B cell (primary cell): Measurements from ENCODE around the gene KLK14. TPM values are rescaled to one million over a fixed set of nuclear protein-coding genes. Genes with fewer than 3 reads are reported as not detected.

Experiments used
- ATAC-seq: fragments of 200-7000 bp; cut with Tn5 transposase; one replicate; pipeline ENCODE4 v1.10.0; 2021; ENCODE audit warnings: low read depth, mild to moderate bottlenecking, moderate number of reproducible peaks, moderate library complexity
- CTCF ChIA-PET: fragments of 350-600 bp; sonication (Branson Sonifier 250); formaldehyde crosslinking; loops from one replicate; lab custom pipeline; 2021; ENCODE audit warnings: antibody characterized with exemption, inconsistent platforms; lab: Charles Lee
- POLR2A ChIA-PET: fragments of 350-600 bp; sonication (Branson Sonifier 250); formaldehyde crosslinking; loops from one replicate; lab custom pipeline; 2021; ENCODE audit warnings: antibody characterized with exemption; lab: Charles Lee
- DNase-seq: peaks from one replicate; pipeline ENCODE4 v3.0.0; 2013
- H2AFZ ChIP-seq: 2 replicates; pipeline ENCODE4 v1.6.1; 2012; ENCODE audit warnings: mild to moderate bottlenecking, low read depth, low read length; ENCODE audit not compliant: insufficient read depth, poor library complexity, severe bottlenecking
- H3K27ac ChIP-seq, 2 donors: 1 replicate in 1 of 2; 2 replicates in 1 of 2; pipeline ENCODE4 v1.5.1; 2012 to 2013; ENCODE audit warnings: low read length in 2 of 2, mild to moderate bottlenecking in 2 of 2, moderate library complexity in 1 of 2
- H3K27me3 ChIP-seq, 4 experiments: fragments of 200-600 bp in 1 of 4; sonication (generic) in 1 of 4; replicated peaks in 1 of 4; 1 replicate in 2 of 4; 2 replicates in 2 of 4; pipeline versions ENCODE4 v1.6.1 to v1.7.0; 2013 to 2016; ENCODE audit warnings: low read length in 3 of 4, mild to moderate bottlenecking in 2 of 4, mixed read lengths in 1 of 4, moderate library complexity in 1 of 4; ENCODE audit not compliant: insufficient read depth in 4 of 4, control insufficient read depth in 3 of 4; ENCODE audit errors: control extremely low read depth in 1 of 4
- H3K36me3 ChIP-seq, 2 experiments: replicated peaks in 1 of 2; 1 replicate in 1 of 2; 2 replicates in 1 of 2; pipeline versions ENCODE4 v1.6.1 to v1.7.1; 2013; ENCODE audit warnings: low read length in 1 of 2; ENCODE audit not compliant: insufficient read depth in 2 of 2, control insufficient read depth in 1 of 2; ENCODE audit errors: control extremely low read depth in 1 of 2, extremely low read depth in 1 of 2
- H3K4me1 ChIP-seq, 2 donors: fragments of 200-600 bp in 1 of 2; sonication (generic) in 1 of 2; 1 replicate in 1 of 2; 2 replicates in 1 of 2; pipeline versions ENCODE4 v1.5.1 to v1.6.1; 2013 to 2017; ENCODE audit warnings: low read length in 2 of 2; ENCODE audit not compliant: control insufficient read depth in 2 of 2, insufficient read depth in 2 of 2
- H3K4me2 ChIP-seq: replicated peaks from 2 replicates; pipeline ENCODE3; 2012; ENCODE audit warnings: mild to moderate bottlenecking, low read depth, low read length; ENCODE audit not compliant: poor library complexity, severe bottlenecking
- H3K4me3 ChIP-seq, 5 experiments: fragments of 200-600 bp in 1 of 5; sonication (generic) in 1 of 5; 1 replicate in 3 of 5; 2 replicates in 2 of 5; pipeline versions ENCODE4 v1.5.1 to v1.7.0; 2011 to 2016; ENCODE audit warnings: low read length in 4 of 5, mild to moderate bottlenecking in 4 of 5, low read depth in 2 of 5, control low read depth in 1 of 5, moderate library complexity in 1 of 5; ENCODE audit not compliant: insufficient read depth in 1 of 5; ENCODE audit errors: control extremely low read depth in 1 of 5, extremely low read depth in 1 of 5
- H3K79me2 ChIP-seq: fragments of 200-600 bp; sonication (generic); one replicate; pipeline ENCODE4 v1.6.0; 2016; ENCODE audit warnings: low read length; ENCODE audit not compliant: control insufficient read depth, insufficient read depth
- H3K9ac ChIP-seq: fragments of 200-600 bp; sonication (generic); 2 replicates; pipeline ENCODE4 v1.6.1; 2017; ENCODE audit warnings: mild to moderate bottlenecking, low read length, moderate library complexity
- H3K9me3 ChIP-seq, 3 donors: one replicate each; pipeline versions ENCODE4 v1.6.1 to v1.7.1; 2013; ENCODE audit warnings: low read length in 2 of 3; ENCODE audit not compliant: control insufficient read depth in 2 of 3, insufficient read depth in 1 of 3; ENCODE audit errors: control extremely low read depth in 1 of 3
- H4K20me1 ChIP-seq: 2 replicates; pipeline ENCODE4 v1.6.0; 2012; ENCODE audit warnings: mild to moderate bottlenecking, low read length; ENCODE audit not compliant: insufficient read depth, control insufficient read depth, poor library complexity, severe bottlenecking
- H3K27ac Mint-ChIP-seq: one replicate; pipeline ENCODE4 v1.8.0; 2021; ENCODE audit warnings: mixed read lengths
- H3K27me3 Mint-ChIP-seq: one replicate; pipeline ENCODE4 v1.8.0; 2021; ENCODE audit warnings: mixed read lengths
- H3K4me1 Mint-ChIP-seq: one replicate; pipeline ENCODE4 v1.8.0; 2021; ENCODE audit warnings: mixed read lengths
- H3K4me3 Mint-ChIP-seq: one replicate; pipeline ENCODE4 v1.8.0; 2021; ENCODE audit warnings: mixed read lengths
- H3K9me3 Mint-ChIP-seq: one replicate; pipeline ENCODE4 v1.8.0; 2022; ENCODE audit warnings: mixed read lengths; ENCODE audit not compliant: insufficient read depth
- EZH2 ChIP-seq: IDR thresholded peaks from 2 replicates; pipeline ENCODE4 v1.6.1; 2012; ENCODE audit warnings: borderline replicate concordance, low read depth, mild to moderate bottlenecking, moderate library complexity, low read length; ENCODE audit not compliant: insufficient read depth, poor library complexity, severe bottlenecking
- WGBS: methylation state at CpG from one replicate; pipeline ENCODE4 v1.1.5; 2013; ENCODE audit warnings: missing lambda C conversion rate; ENCODE audit not compliant: insufficient coverage; 5-methylcytosine and 5-hydroxymethylcytosine counted together
- intact Hi-C: fragments of 100-400 bp; cut with micrococcal nuclease; formaldehyde crosslinking; loops from one replicate; pipeline ENCODE4 v1.10.0; 2022
- polyA plus RNA-seq: library from polyadenylated mRNA; depleted of rRNA; stranded (reverse); fragments of >200 nt; gene quantifications from 2 replicates; pipeline ENCODE4 v1.2.3, GENCODE V29; 2012
- total RNA-seq, 2 donors: library from RNA; stranded (reverse); fragments of 120-200 nt in 1 of 2; gene quantifications; 1 replicate in 1 of 2; 2 replicates in 1 of 2; pipeline versions ENCODE4 v1.2.3 to v1.2.4, GENCODE V29; 2013 to 2022
- TF ChIP-seq, protein P1 (sequence below): fragments of 200-600 bp; IDR thresholded peaks from one replicate; pipeline ENCODE4 v1.8.0; 2022; ENCODE audit warnings: antibody characterized with exemption, mild to moderate bottlenecking

KLK14 gene
- total and polyA plus RNA-seq, 2 donors (not counting 1 experiment from before 2014, with no cell fraction given) = 0.49 to 0.59 TPM

DNA sequence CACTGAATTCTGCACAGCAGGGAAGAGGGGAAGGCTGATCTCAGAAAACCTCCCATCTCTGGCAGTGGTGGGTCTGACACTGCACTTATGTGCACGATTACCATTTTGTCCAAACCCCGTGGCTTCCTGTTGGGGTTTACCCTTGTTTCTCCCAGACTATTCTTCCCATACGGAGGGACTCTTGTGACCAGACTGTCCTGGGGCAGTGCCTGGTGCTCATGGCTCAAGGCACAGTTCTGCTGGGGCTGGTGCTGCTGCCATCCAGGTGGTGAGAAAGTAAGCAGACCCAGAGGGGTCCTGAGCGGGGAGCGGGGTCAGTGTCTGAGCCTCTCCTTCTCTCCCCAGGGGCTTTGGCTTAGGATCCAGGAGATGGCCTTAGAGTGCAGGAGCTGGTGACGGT lies 36.9 kb upstream of the KLK14 start:
- Mint-ChIP-seq H3K4me3 (no peak overlapping the region), H3K9me3 (no peaks in the 10 kb centered on the region), H3K27me3 (peaks cover 34% of the 10 kb centered on the region), H3K4me1 (peaks cover 10% of the 10 kb centered on the region), H3K27ac (no peak overlapping the region)
- ATAC-seq (no peak), DNase-seq (no peak)
- WGBS = 81% methylated on average over 5 of the region's 6 CpGs
- intact Hi-C loops = no loop called here
- H3K36me3 ChIP-seq = no peaks in the 10 kb centered on the region
- H3K9me3 ChIP-seq = no peaks in the 10 kb centered on the region
- H3K79me2 ChIP-seq = no peaks in the 10 kb centered on the region
- H3K4me2 ChIP-seq = no peak overlapping the region
- no peak overlapping the region for H3K4me3 ChIP-seq
- peaks cover 8 to 14% of the 10 kb centered on the region in 2 donors for H3K4me1 ChIP-seq
- H2AFZ ChIP-seq = no peak overlapping the region
- TF ChIP-seq, protein P1, sequence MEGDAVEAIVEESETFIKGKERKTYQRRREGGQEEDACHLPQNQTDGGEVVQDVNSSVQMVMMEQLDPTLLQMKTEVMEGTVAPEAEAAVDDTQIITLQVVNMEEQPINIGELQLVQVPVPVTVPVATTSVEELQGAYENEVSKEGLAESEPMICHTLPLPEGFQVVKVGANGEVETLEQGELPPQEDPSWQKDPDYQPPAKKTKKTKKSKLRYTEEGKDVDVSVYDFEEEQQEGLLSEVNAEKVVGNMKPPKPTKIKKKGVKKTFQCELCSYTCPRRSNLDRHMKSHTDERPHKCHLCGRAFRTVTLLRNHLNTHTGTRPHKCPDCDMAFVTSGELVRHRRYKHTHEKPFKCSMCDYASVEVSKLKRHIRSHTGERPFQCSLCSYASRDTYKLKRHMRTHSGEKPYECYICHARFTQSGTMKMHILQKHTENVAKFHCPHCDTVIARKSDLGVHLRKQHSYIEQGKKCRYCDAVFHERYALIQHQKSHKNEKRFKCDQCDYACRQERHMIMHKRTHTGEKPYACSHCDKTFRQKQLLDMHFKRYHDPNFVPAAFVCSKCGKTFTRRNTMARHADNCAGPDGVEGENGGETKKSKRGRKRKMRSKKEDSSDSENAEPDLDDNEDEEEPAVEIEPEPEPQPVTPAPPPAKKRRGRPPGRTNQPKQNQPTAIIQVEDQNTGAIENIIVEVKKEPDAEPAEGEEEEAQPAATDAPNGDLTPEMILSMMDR = no peak
- TF ChIP-seq EZH2 = no peak
- ChIA-PET CTCF (no interaction called here), POLR2A (no interaction called here)
- no peak overlapping the region for H3K9ac ChIP-seq
- peaks cover 0 to 6% (median 0%) of the 10 kb centered on the region in 4 experiments for H3K27me3 ChIP-seq
- no peak overlapping the region for H3K27ac ChIP-seq
- H4K20me1 ChIP-seq = no peaks in the 10 kb centered on the region

DNA sequence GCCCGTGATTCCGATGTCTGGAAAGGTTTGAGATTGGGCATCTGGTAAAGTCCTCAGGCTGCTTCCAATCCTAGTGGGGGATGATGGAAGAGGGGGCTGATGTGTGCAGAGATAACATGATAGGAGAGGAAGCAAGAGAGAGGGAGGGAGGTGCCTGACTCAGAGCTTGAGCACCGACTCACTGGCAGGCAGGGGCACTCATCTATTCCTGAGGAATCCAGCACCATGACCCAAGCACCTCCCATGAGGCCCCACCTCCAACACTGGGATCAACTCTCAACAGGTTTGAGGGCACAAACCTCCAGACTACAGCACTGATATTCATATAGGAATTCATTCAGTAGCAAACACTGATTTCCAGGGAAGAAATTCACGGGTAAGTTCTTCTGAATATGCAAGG lies 36.4 kb upstream of the KLK14 start:
- CTCF ChIA-PET = no interaction called here

More for the DNA sequence above, 36.4 kb upstream of the KLK14 start:
- H3K4me1 Mint-ChIP-seq = peaks cover 10% of the 10 kb centered on the region
- Histone ChIP-seq H3K4me1 (peaks cover 8 to 12% of the 10 kb centered on the region in 2 donors), H3K4me2 (no peak overlapping the region), H3K36me3 (no peaks in the 10 kb centered on the region), H3K9ac (no peak overlapping the region), H3K9me3 (no peaks in the 10 kb centered on the region), H2AFZ (no peak overlapping the region), H3K27me3 (peaks cover 0 to 8% (median 2%) of the 10 kb centered on the region in 4 experiments), H4K20me1 (no peaks in the 10 kb centered on the region), H3K79me2 (no peaks in the 10 kb centered on the region), H3K27ac (no peak overlapping the region), H3K4me3 (no peak overlapping the region)
- peaks cover 33% of the 10 kb centered on the region for H3K27me3 Mint-ChIP-seq
- no peak for ATAC-seq
- no peak for DNase-seq
- TF ChIP-seq, protein P1 = no peak
- no peak for TF ChIP-seq EZH2
- intact Hi-C loops = no loop called here
- no peak overlapping the region for H3K4me3 Mint-ChIP-seq
- no peaks in the 10 kb centered on the region for H3K9me3 Mint-ChIP-seq
- POLR2A ChIA-PET = no interaction called here
- WGBS = 67% methylated on average over 4 of the region's 4 CpGs
- no peak overlapping the region for H3K27ac Mint-ChIP-seq
